Calu3 (cell line): ENCODE data around the gene WHRN. TPM values are rescaled to one million over a fixed set of nuclear protein-coding genes. Genes with fewer than 3 reads are reported as not detected.

Source experiments
- BruUV-seq: library from RNA; stranded (reverse); fragments of 400-500 nt; replicated peaks from 2 replicates; lab custom pipeline; 2021; lab: Mats Ljungman, UMichigan
- CTCF ChIA-PET: fragments of 300-600 bp; sonication (Branson Sonifier 250); formaldehyde crosslinking; loops from one replicate; lab custom pipeline; 2022; ENCODE audit warnings: antibody characterized with exemption; lab: Charles Lee
- DNase-seq: peaks from one replicate; pipeline ENCODE4 v3.0.0; 2022
- H3K27ac Mint-ChIP-seq: one replicate; pipeline ENCODE4 v1.8.0; 2022; ENCODE audit warnings: mixed read lengths; ENCODE audit not compliant: unreplicated experiment
- H3K27me3 Mint-ChIP-seq: one replicate; pipeline ENCODE4 v1.8.0; 2022; ENCODE audit warnings: mixed read lengths; ENCODE audit not compliant: unreplicated experiment
- H3K36me3 Mint-ChIP-seq: one replicate; pipeline ENCODE4 v1.8.0; 2022; ENCODE audit warnings: mild to moderate bottlenecking, moderate library complexity, mixed read lengths; ENCODE audit not compliant: insufficient read depth, unreplicated experiment
- H3K4me1 Mint-ChIP-seq: one replicate; pipeline ENCODE4 v1.8.0; 2022; ENCODE audit warnings: mild to moderate bottlenecking, low read depth, mixed read lengths; ENCODE audit not compliant: unreplicated experiment
- H3K4me3 Mint-ChIP-seq: one replicate; pipeline ENCODE4 v1.8.0; 2022; ENCODE audit warnings: mild to moderate bottlenecking, low read depth, moderate library complexity, mixed read lengths; ENCODE audit not compliant: unreplicated experiment
- H3K9me3 Mint-ChIP-seq: one replicate; pipeline ENCODE4 v1.8.0; 2022; ENCODE audit warnings: low read depth, mixed read lengths; ENCODE audit not compliant: unreplicated experiment
- intact Hi-C: fragments of 100-400 bp; cut with micrococcal nuclease; formaldehyde crosslinking; loops from one replicate; pipeline ENCODE4 v1.10.0; 2022; ENCODE audit not compliant: unreplicated experiment
- total RNA-seq: library from RNA; stranded (reverse); gene quantifications from 2 replicates; pipeline ENCODE4 v1.2.3, GENCODE V29; 2022
- TF ChIP-seq, protein P1 (sequence below): fragments of 200-600 bp; IDR thresholded peaks from one replicate; pipeline ENCODE4 v1.8.0; 2022; ENCODE audit warnings: antibody characterized with exemption; ENCODE audit not compliant: unreplicated experiment

The WHRN gene
- total RNA-seq, 1 experiment from 2014 or later, result 4.9 TPM

DNA sequence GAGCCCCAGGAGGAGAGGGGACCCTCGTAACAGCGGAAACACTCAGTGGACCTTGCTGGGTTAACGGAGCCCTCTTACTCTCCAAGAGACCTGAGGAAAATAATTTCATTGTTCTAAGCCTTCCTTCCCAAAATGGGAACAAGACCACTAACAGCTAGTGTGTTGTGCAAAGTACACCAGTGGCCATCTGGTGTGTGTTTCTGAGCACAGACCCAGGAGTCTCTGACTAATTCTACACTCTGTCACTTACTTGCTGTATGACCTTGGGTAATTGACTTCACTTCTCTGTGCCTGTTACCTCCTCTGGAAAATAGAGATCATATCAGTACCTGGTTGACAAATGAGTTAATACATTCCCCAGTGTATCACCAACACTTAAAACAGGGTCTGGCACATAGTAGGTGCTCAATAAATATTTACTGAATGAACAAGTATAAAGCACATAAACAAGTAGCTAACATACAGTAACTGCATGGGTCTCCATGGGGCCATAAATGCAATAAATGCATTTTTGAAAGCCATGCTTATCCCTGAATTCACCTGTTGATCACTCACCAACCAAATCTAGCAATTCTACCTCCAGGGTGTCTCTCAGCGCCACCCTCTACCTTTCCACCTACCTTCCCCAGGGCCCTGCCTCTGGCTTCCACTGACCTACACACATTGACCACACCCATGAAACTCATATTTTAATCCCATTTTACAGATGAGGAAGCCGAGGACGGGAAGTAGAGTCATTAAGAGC, 72.8 kb downstream of the WHRN start:
- TF ChIP-seq, protein P1, sequence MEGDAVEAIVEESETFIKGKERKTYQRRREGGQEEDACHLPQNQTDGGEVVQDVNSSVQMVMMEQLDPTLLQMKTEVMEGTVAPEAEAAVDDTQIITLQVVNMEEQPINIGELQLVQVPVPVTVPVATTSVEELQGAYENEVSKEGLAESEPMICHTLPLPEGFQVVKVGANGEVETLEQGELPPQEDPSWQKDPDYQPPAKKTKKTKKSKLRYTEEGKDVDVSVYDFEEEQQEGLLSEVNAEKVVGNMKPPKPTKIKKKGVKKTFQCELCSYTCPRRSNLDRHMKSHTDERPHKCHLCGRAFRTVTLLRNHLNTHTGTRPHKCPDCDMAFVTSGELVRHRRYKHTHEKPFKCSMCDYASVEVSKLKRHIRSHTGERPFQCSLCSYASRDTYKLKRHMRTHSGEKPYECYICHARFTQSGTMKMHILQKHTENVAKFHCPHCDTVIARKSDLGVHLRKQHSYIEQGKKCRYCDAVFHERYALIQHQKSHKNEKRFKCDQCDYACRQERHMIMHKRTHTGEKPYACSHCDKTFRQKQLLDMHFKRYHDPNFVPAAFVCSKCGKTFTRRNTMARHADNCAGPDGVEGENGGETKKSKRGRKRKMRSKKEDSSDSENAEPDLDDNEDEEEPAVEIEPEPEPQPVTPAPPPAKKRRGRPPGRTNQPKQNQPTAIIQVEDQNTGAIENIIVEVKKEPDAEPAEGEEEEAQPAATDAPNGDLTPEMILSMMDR, result no peak
- Mint-ChIP-seq H3K4me1 (no peaks in the 10 kb centered on the region), H3K4me3 (no peak overlapping the region), H3K9me3 (no peaks in the 10 kb centered on the region), H3K27me3 (peaks cover 43% of the 10 kb centered on the region), H3K27ac (no peak overlapping the region), H3K36me3 (no peaks in the 10 kb centered on the region)
- CTCF ChIA-PET, result interaction anchor here (1.5 kb wide), 1 partner anchor 221 kb away, joined by 6 read pairs; no protein-coding TSS in a partner anchor
- no TSS peak for BruUV-seq
- DNase-seq, result no peak
- intact Hi-C loops, result loop anchor here (10.0 kb wide), 1 partner anchor 52 kb away; no protein-coding TSS in a partner anchor

DNA sequence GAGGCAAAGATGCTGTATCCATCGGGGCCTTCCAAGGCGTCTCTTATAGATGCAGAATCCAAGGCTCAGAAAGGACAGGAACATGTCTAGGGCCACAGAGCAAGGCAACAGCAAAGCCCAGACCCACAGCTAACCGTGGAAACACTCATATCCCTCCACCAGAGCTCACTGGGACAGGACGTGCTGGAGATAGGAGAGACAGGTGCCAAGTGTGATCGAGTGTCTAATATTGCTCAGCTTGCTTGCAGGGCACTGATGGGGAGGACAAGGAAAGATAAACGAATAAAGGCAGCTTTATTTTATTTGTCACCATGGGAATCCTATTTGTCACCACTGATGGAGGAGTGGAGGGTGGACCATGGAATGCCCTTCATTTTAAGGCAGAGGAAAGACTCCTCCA, 73.5 kb downstream of the WHRN start:
- H3K27me3 Mint-ChIP-seq, result peaks cover 43% of the 10 kb centered on the region
- TF ChIP-seq, protein P1, result no peak
- no peaks in the 10 kb centered on the region for H3K4me1 Mint-ChIP-seq
- DNase-seq, result no peak
- H3K27ac Mint-ChIP-seq, result no peak overlapping the region
- H3K4me3 Mint-ChIP-seq, result no peak overlapping the region
- intact Hi-C loops, result loop anchor here (10.0 kb wide), 1 partner anchor 53 kb away; no protein-coding TSS in a partner anchor
- CTCF ChIA-PET, result no interaction called here
- BruUV-seq, result no TSS peak
- H3K9me3 Mint-ChIP-seq, result no peaks in the 10 kb centered on the region
- no peaks in the 10 kb centered on the region for H3K36me3 Mint-ChIP-seq

DNA sequence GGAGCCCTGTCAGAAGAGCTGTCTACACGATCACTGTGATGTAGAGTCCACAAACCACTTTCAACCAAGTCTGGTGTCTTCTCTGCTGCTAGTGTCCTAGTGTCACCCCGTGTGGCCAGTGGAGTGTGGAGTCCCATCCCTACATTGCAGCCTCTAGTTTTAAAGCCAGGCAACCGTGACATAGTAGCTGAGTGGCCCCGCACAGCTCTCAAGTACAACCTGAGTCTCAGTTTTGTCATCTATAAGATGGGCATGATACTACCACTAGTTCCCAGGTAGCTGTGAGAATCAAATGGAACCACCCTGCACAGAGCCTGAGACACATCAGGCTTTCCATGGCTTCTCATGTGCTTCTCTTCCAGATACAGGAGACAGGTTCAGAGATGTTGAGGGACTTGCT, 74.3 kb downstream of the WHRN start:
- Mint-ChIP-seq H3K36me3 (no peaks in the 10 kb centered on the region), H3K4me3 (no peak overlapping the region), H3K9me3 (no peaks in the 10 kb centered on the region), H3K4me1 (no peaks in the 10 kb centered on the region), H3K27ac (no peak overlapping the region), H3K27me3 (peaks cover 43% of the 10 kb centered on the region)
- DNase-seq, result no peak
- CTCF ChIA-PET, result no interaction called here
- intact Hi-C loops, result loop anchor here (10.0 kb wide), 1 partner anchor 54 kb away; no protein-coding TSS in a partner anchor
- TF ChIP-seq, protein P1, result no peak
- no TSS peak for BruUV-seq

DNA sequence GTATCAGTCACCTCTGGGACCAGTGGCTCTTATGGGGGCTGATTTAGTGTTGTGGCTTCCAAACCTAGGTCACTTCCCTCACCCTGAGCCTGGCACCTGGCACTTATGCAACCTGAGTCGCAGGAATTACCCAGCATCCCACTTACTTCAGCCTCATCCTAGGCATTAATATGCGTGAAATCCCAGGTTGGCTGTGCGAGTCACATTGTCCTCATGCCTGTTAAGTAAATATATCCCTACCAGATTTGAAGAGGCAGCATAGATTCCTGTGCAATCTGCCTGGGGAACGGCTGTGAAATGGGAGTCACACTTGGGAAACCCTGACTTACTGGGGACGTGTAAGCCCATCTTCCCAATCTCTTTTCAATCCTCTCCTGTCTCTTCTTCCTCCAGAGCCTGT, 74.8 kb downstream of the WHRN start:
- CTCF ChIA-PET, result no interaction called here
- H3K27me3 Mint-ChIP-seq, result peaks cover 43% of the 10 kb centered on the region
- H3K9me3 Mint-ChIP-seq, result no peaks in the 10 kb centered on the region
- no peak for DNase-seq
- TF ChIP-seq, protein P1, result no peak
- BruUV-seq, result no TSS peak
- intact Hi-C loops, result loop anchor here (10.0 kb wide), 1 partner anchor 54 kb away; no protein-coding TSS in a partner anchor
- H3K4me1 Mint-ChIP-seq, result no peaks in the 10 kb centered on the region
- H3K36me3 Mint-ChIP-seq, result no peaks in the 10 kb centered on the region
- no peak overlapping the region for H3K4me3 Mint-ChIP-seq
- no peak overlapping the region for H3K27ac Mint-ChIP-seq
